Smooth muscle cell (in vitro differentiated cells): ENCODE results near the gene TTC9C. TPM values are rescaled to one million over a fixed set of nuclear protein-coding genes. Genes with fewer than 3 reads are reported as not detected.

Experiments used
- DNase-seq: peaks from one replicate; lab custom pipeline; 2025; ENCODE audit not compliant: unreplicated experiment; lab: John Stamatoyannopoulos, UW
- H2AFZ ChIP-seq: fragments of 200-600 bp; sonication (generic); 2 replicates; pipeline ENCODE4 v1.6.0; 2016; ENCODE audit warnings: antibody characterized with exemption, low read depth, mild to moderate bottlenecking
- H3F3A ChIP-seq: fragments of 200-600 bp; sonication (generic); 2 replicates; pipeline ENCODE4 v1.6.0; 2017; ENCODE audit warnings: antibody characterized with exemption, low read depth
- H3K27ac ChIP-seq: fragments of 200-600 bp; sonication (generic); 2 replicates; pipeline ENCODE4 v1.5.1; 2016; ENCODE audit warnings: low read depth, mild to moderate bottlenecking
- H3K27me3 ChIP-seq: fragments of 200-600 bp; sonication (generic); 2 replicates; pipeline ENCODE4 v1.6.1; 2016; ENCODE audit warnings: low read depth, mild to moderate bottlenecking
- H3K36me3 ChIP-seq: fragments of 200-600 bp; sonication (generic); 2 replicates; pipeline ENCODE4 v1.5.1; 2016; ENCODE audit warnings: low read depth
- H3K4me1 ChIP-seq: fragments of 200-600 bp; sonication (generic); 2 replicates; pipeline ENCODE4 v1.5.1; 2016; ENCODE audit warnings: low read depth
- H3K4me2 ChIP-seq: fragments of 200-600 bp; sonication (generic); 2 replicates; pipeline ENCODE4 v1.6.0; 2016; ENCODE audit warnings: mild to moderate bottlenecking
- H3K4me3 ChIP-seq: fragments of 200-600 bp; sonication (generic); 2 replicates; pipeline ENCODE4 v1.5.1; 2016; ENCODE audit warnings: mild to moderate bottlenecking
- H3K79me2 ChIP-seq: fragments of 200-600 bp; sonication (generic); 2 replicates; pipeline ENCODE4 v1.6.0; 2016; ENCODE audit warnings: low read depth, mild to moderate bottlenecking
- H3K9ac ChIP-seq: fragments of 200-600 bp; sonication (generic); 2 replicates; pipeline ENCODE4 v1.6.0; 2016; ENCODE audit warnings: low read depth
- H3K9me3 ChIP-seq: fragments of 200-600 bp; sonication (generic); replicated peaks from 2 replicates; pipeline ENCODE4 v1.5.1; 2016; ENCODE audit warnings: low read depth
- H4K20me1 ChIP-seq: fragments of 200-600 bp; sonication (generic); 2 replicates; pipeline ENCODE4 v1.6.0; 2016; ENCODE audit warnings: low read depth
- WGBS: methylation state at CpG from one replicate; pipeline ENCODE4 v1.1.7; 2016; ENCODE audit warnings: low lambda C conversion rate; 5-methylcytosine and 5-hydroxymethylcytosine counted together
- polyA plus RNA-seq: library from polyadenylated mRNA; unstranded; fragments of >200 nt; fragmentation: Nextera tagmentation; extraction: Ambion mirVana; gene quantifications from 2 replicates; pipeline ENCODE4 v1.2.1, GENCODE V29; 2016
- total RNA-seq: library from RNA; depleted of rRNA; stranded (reverse); fragments of >200 nt; gene quantifications from 2 replicates; pipeline ENCODE4 v1.2.3, GENCODE V29; 2014
- TF ChIP-seq, protein P1 (sequence below): fragments of 200-600 bp; sonication (generic); IDR thresholded peaks from 2 replicates; pipeline ENCODE4 v1.5.1; 2017; ENCODE audit warnings: borderline replicate concordance, mild to moderate bottlenecking, antibody characterized with exemption; ENCODE audit not compliant: insufficient read depth, poor library complexity, severe bottlenecking

TTC9C gene
- total and polyA plus RNA-seq, 2 experiments from 2014 or later: 20.1 to 49.3 TPM

- no peak for DNase-seq
- Histone ChIP-seq H3F3A (peaks cover 43% of the 10 kb centered on the region), H3K9ac (peak within 1 kb of the TSS; percentile 97), H3K9me3 (no peaks in the 10 kb centered on the region), H3K27ac (peak within 1 kb of the TSS; percentile 98), H3K79me2 (peaks cover 20% of the 10 kb centered on the region), H3K27me3 (no peaks in the 10 kb centered on the region), H2AFZ (no peak within 1 kb of the TSS), H4K20me1 (no peaks in the 10 kb centered on the region), H3K4me3 (peak within 1 kb of the TSS; percentile 70), H3K4me2 (peak within 1 kb of the TSS; percentile 98), H3K36me3 (no peaks in the 10 kb centered on the region), H3K4me1 (peaks cover 37% of the 10 kb centered on the region)
- TF ChIP-seq, protein P1, sequence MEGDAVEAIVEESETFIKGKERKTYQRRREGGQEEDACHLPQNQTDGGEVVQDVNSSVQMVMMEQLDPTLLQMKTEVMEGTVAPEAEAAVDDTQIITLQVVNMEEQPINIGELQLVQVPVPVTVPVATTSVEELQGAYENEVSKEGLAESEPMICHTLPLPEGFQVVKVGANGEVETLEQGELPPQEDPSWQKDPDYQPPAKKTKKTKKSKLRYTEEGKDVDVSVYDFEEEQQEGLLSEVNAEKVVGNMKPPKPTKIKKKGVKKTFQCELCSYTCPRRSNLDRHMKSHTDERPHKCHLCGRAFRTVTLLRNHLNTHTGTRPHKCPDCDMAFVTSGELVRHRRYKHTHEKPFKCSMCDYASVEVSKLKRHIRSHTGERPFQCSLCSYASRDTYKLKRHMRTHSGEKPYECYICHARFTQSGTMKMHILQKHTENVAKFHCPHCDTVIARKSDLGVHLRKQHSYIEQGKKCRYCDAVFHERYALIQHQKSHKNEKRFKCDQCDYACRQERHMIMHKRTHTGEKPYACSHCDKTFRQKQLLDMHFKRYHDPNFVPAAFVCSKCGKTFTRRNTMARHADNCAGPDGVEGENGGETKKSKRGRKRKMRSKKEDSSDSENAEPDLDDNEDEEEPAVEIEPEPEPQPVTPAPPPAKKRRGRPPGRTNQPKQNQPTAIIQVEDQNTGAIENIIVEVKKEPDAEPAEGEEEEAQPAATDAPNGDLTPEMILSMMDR: no peak
- WGBS: 20% methylated on average over 10 of the region's 10 CpGs
These were observed 20.9 kb upstream of the TTC9C start, which contains the start of the genes BSCL2 and GNG3 for GRCh38 chr11:62707277-62707861. BSCL2 (minus strand) TSS chr11:62707424; CDS start chr11:62707195, 229 bp downstream. GNG3 (plus strand) TSS chr11:62707676; CDS start chr11:62708296, 620 bp downstream.

DNA sequence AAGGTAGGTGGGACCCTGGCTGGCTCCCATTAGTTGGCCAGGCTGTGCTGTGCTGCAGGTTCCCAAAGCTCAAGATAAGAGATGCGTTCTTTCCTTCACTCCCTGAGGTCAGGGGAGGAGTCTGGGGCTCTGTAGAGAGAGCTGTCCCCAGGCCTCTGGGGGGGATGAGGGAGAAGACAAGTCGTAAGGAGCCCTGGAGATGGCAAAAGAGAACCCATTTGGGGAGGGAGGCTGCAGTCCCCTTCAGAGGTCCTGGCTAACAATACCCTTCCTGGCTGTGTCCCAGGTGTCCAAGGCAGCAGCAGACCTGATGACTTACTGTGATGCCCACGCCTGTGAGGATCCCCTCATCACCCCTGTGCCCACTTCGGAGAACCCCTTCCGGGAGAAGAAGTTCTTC, 19.9 kb upstream of the TTC9C start:
- Histone ChIP-seq H4K20me1 (no peaks in the 10 kb centered on the region), H3K4me1 (peaks cover 37% of the 10 kb centered on the region), H3K4me3 (peak overlapping the region; percentile 64), H2AFZ (no peak overlapping the region), H3K79me2 (peaks cover 20% of the 10 kb centered on the region), H3K27me3 (no peaks in the 10 kb centered on the region), H3K27ac (peak overlapping the region; percentile 98), H3K4me2 (peak overlapping the region; percentile 90), H3K9me3 (no peaks in the 10 kb centered on the region), H3K36me3 (no peaks in the 10 kb centered on the region), H3F3A (peaks cover 51% of the 10 kb centered on the region), H3K9ac (peak overlapping the region; percentile 97)
- TF ChIP-seq, protein P1: no peak
- WGBS: 85% methylated on average over 4 of the region's 5 CpGs
- DNase-seq: no peak

- TF ChIP-seq, protein P1: no peak
- Histone ChIP-seq H3K4me3 (peak overlapping the region; percentile 64), H3K36me3 (no peaks in the 10 kb centered on the region), H3K9me3 (no peaks in the 10 kb centered on the region), H3K27ac (peak overlapping the region; percentile 98), H3K79me2 (peaks cover 16% of the 10 kb centered on the region), H3K4me2 (peak overlapping the region; percentile 90), H3K4me1 (peaks cover 37% of the 10 kb centered on the region), H3F3A (peaks cover 52% of the 10 kb centered on the region), H3K9ac (peak overlapping the region; percentile 97), H3K27me3 (no peaks in the 10 kb centered on the region), H4K20me1 (no peaks in the 10 kb centered on the region), H2AFZ (peak overlapping the region; percentile 81)
- 16% methylated on average over 7 of the region's 7 CpGs for WGBS
- DNase-seq: no peak
These were observed 19.5 kb upstream of the TTC9C start for GRCh38 chr11:62708793-62709192.
